ENCODE data around the gene IFNLR1. TPM values are rescaled to one million over a fixed set of nuclear protein-coding genes. Genes with fewer than 3 reads are reported as not detected.
A peak's percentile ranks its signal among the peaks of the same experiment; 100 is the strongest.

IFNLR1 gene
- total and polyA plus RNA-seq, 8 donors, result 2.3 to 8.4 (median 4.0) TPM

GRCh38 chr1:24104854-24105253 lies 82.2 kb downstream of the IFNLR1 start:
- WGBS, 2 donors, result 92 to 96% methylated on average over 7 of the region's 7 CpGs

More at GRCh38 chr1:24104854-24105253, 82.2 kb downstream of the IFNLR1 start:
- no peaks in the 10 kb centered on the region for H3K9me3 ChIP-seq
- no peaks in the 10 kb centered on the region for H3K27me3 ChIP-seq
- ATAC-seq (no peak), FAIRE-seq (no peak), DNase-seq (peak in 2 of 6 donors; percentile 24 to 55)
- H3K4me1 ChIP-seq, result peaks cover 10 to 16% (median 16%) of the 10 kb centered on the region in 3 donors
- H3K36me3 ChIP-seq, result no peaks in the 10 kb centered on the region
- no peak for TF ChIP-seq CTCF (IDR thresholded peaks at IDR 0.05)
- intact Hi-C loops (cut with DNase I), result no loop called here
- no peak overlapping the region for H3K27ac ChIP-seq
- H3K4me3 ChIP-seq, result no peak overlapping the region

Other genes with a start within 250 kb of the IFNLR1 start
- 10 to 100 TPM; 24.3 to 57.4 (median 38.3) TPM for gene PNRC2, start 227.5 kb downstream of the IFNLR1 start, total RNA-seq
- gene PNRC2, start 227.5 kb downstream of the IFNLR1 start, polyA plus RNA-seq, result 10 to 100 TPM; 30.2 to 49.0 TPM
- gene SRSF10, start 207.0 kb downstream of the IFNLR1 start, total RNA-seq, result 10 to 100 TPM; 25.5 to 54.9 (median 37.1) TPM
- gene SRSF10, start 207.0 kb downstream of the IFNLR1 start, polyA plus RNA-seq, result 10 to 100 TPM; 42.8 to 78.8 TPM
- 1 to 10 TPM in 2 of 6 donors, under 1 TPM in 4; 0.38 to 1.7 (median 0.79) TPM for gene MYOM3, start 75.2 kb downstream of the IFNLR1 start, total RNA-seq
- gene MYOM3, start 75.2 kb downstream of the IFNLR1 start, polyA plus RNA-seq, result 1 to 10 TPM in 1 of 2 donors, under 1 TPM in 1; 0.77 to 1.2 TPM
- gene IL22RA1, start 44.1 kb downstream of the IFNLR1 start, total RNA-seq, result 100 to 1,000 TPM in 4 of 6 donors, 10 to 100 TPM in 2; 62.5 to 164 (median 123) TPM
- gene IL22RA1, start 44.1 kb downstream of the IFNLR1 start, polyA plus RNA-seq, result 10 to 100 TPM; 68.8 to 87.5 TPM
- gene GRHL3, start 132.1 kb upstream of the IFNLR1 start, total RNA-seq, result under 1 TPM; 0.16 to 0.86 (median 0.47) TPM
- under 1 TPM; 0.11 to 0.33 TPM for gene GRHL3, start 132.1 kb upstream of the IFNLR1 start, polyA plus RNA-seq
- 1 to 10 TPM; 2.7 to 6.3 (median 3.3) TPM for gene STPG1, start 226.5 kb upstream of the IFNLR1 start, total RNA-seq
- gene STPG1, start 226.5 kb upstream of the IFNLR1 start, polyA plus RNA-seq, result 1 to 10 TPM; 3.6 to 4.5 TPM
- 10 to 100 TPM; 16.1 to 25.4 (median 19.3) TPM for gene NIPAL3, start 228.5 kb upstream of the IFNLR1 start, total RNA-seq
- 1 to 10 TPM; 7.2 to 8.5 TPM for gene NIPAL3, start 228.5 kb upstream of the IFNLR1 start, polyA plus RNA-seq